NCI-H345 treated with DMSO at 0.1 percent for 48 hours (cell line): ENCODE results near the gene WRNIP1.

ENCODE experiments used
- DNase-seq: peaks from one replicate; lab custom pipeline; 2025; ENCODE audit not compliant: unreplicated experiment; lab: John Stamatoyannopoulos, UW

The WRNIP1 gene

DNA sequence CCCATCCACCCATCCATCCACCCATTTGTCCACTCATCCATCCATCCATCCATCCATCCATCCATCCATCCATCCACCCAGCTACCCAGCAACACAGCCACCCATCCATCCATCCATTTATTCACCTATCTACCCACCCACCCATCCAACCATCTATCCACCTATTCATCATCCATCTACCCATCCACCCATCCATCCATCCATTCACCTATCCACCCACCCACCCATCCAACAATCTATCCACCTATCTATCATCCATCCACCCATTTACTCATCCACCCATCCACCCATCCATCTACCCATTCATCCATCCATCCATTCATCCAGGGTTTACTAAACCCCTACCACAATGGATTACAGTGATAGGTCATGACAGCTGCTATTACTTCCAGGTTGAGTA, 69.1 kb downstream of the WRNIP1 start:
- DNase-seq, result no peak
